K562 (cell line): ENCODE results near the gene MOB1B. TPM values are rescaled to one million over a fixed set of nuclear protein-coding genes. Genes with fewer than 3 reads are reported as not detected.

Experiments used
- ARID1B ChIP-seq: fragments of 450-650 bp; IDR thresholded peaks from 2 replicates; pipeline ENCODE4 v1.6.1; 2016; ENCODE audit warnings: antibody characterized with exemption, mild to moderate bottlenecking, inconsistent platforms
- C11orf30 ChIP-seq: fragments of 450-650 bp; IDR thresholded peaks from 2 replicates; pipeline ENCODE4 v1.6.1; 2016; ENCODE audit warnings: low read depth, mild to moderate bottlenecking
- CTCF ChIP-seq, 3 experiments: IDR thresholded peaks in 2 of 3; conservative IDR thresholded peaks in 1 of 3; 2 replicates each; pipeline ENCODE4 v1.5.1; 2011 to 2012; ENCODE audit warnings: low read length in 3 of 3, mild to moderate bottlenecking in 3 of 3, control low read depth in 2 of 3, improper control_type of control experiment in 1 of 3, inconsistent platforms in 1 of 3, low read depth in 1 of 3, mixed read lengths in 1 of 3, moderate library complexity in 1 of 3; ENCODE audit not compliant: insufficient read depth in 2 of 3
- CXXC5 ChIP-seq: fragments of 250-450 bp; sonication (Bioruptor Pico); IDR thresholded peaks from 2 replicates; pipeline ENCODE4 v1.8.0; 2022; ENCODE audit warnings: inconsistent platforms, mild to moderate bottlenecking, moderate library complexity
- EHMT2 ChIP-seq: fragments of 450-650 bp; IDR thresholded peaks from 2 replicates; pipeline ENCODE4 v1.6.1; 2018; ENCODE audit warnings: antibody characterized with exemption
- HBP1 ChIP-seq: fragments of 450-650 bp; formaldehyde crosslinking; IDR thresholded peaks from 2 replicates; pipeline ENCODE4 v1.4.0; 2022; ENCODE audit warnings: missing genetic modification characterization
- L3MBTL2 ChIP-seq: fragments of 450-650 bp; IDR thresholded peaks from 2 replicates; pipeline ENCODE4 v1.6.1; 2016; ENCODE audit warnings: mild to moderate bottlenecking, moderate library complexity
- MED1 ChIP-seq: sonication (generic); formaldehyde crosslinking; IDR thresholded peaks from 2 replicates; pipeline ENCODE4 v1.8.1; 2023; ENCODE audit warnings: missing genetic modification reagents, borderline replicate concordance
- PRDM10 ChIP-seq: fragments of 450-650 bp; IDR thresholded peaks from 2 replicates; pipeline ENCODE4 v1.6.1; 2018; ENCODE audit not compliant: partially characterized antibody
- PTRF ChIP-seq: fragments of 450-650 bp; IDR thresholded peaks from 2 replicates; pipeline ENCODE4 v1.6.1; 2016; ENCODE audit warnings: mild to moderate bottlenecking, missing genetic modification characterization, missing compliant biosample characterization
- RAD21 ChIP-seq, 2 experiments: fragments of 250-450 bp in 1 of 2; fragments of 450-650 bp in 1 of 2; sonication (Bioruptor Pico) in 1 of 2; formaldehyde crosslinking in 1 of 2; IDR thresholded peaks in 1 of 2; conservative IDR thresholded peaks in 1 of 2; 2 replicates each; pipeline versions ENCODE4 v1.4.0 to v1.8.0; 2020 to 2022; ENCODE audit warnings: mild to moderate bottlenecking in 2 of 2, moderate library complexity in 1 of 2
- SMC3 ChIP-seq: conservative IDR thresholded peaks from 2 replicates; pipeline ENCODE4 v1.6.1; 2011; ENCODE audit warnings: low read depth, low read length, improper control_type of control experiment; ENCODE audit not compliant: insufficient read depth
- TEAD4 ChIP-seq, 2 experiments: sonication (generic) in 1 of 2; formaldehyde crosslinking in 1 of 2; IDR thresholded peaks; 2 replicates each; pipeline versions ENCODE4 v1.6.1 to v1.8.0; 2012 to 2022; ENCODE audit warnings: borderline replicate concordance in 1 of 2, inconsistent platforms in 1 of 2, low read length in 1 of 2, mild to moderate bottlenecking in 1 of 2, missing genetic modification reagents in 1 of 2
- ZFP1 ChIP-seq: fragments of 450-650 bp; formaldehyde crosslinking; IDR thresholded peaks from 2 replicates; pipeline ENCODE4 v1.4.0; 2020; ENCODE audit warnings: mild to moderate bottlenecking, mixed read lengths
- ZNF75A ChIP-seq: fragments of 450-650 bp; formaldehyde crosslinking; IDR thresholded peaks from 2 replicates; pipeline ENCODE4 v1.4.0; 2020; ENCODE audit warnings: mild to moderate bottlenecking
- polyA plus RNA-seq, 8 experiments: library from polyadenylated mRNA; depleted of rRNA in 4 of 8; stranded (reverse) in 5 of 8; unstranded in 3 of 8; fragments of >200 nt; fragmentation: Nextera tagmentation in 2 of 8; fragmentation: Illumina TruSeq in 1 of 8; extraction: Ambion mirVana in 2 of 8; extraction: Trizol in 1 of 8; gene quantifications; 2 replicates each; pipeline versions ENCODE4 v1.2.1 to v1.2.3, GENCODE V29; 2011 to 2014; ENCODE audit warnings: inconsistent platforms in 1 of 8, missing spikeins in 1 of 8
- total RNA-seq, 7 experiments: library from RNA; depleted of rRNA in 6 of 7; stranded (reverse); fragments of >200 nt in 6 of 7; fragmentation: Illumina TruSeq in 2 of 7; extraction: Trizol in 2 of 7; gene quantifications; 2 replicates each; pipeline versions ENCODE4 v1.2.1 to v1.2.3, GENCODE V29; 2011 to 2021; ENCODE audit warnings: low replicate concordance in 1 of 7
- TF ChIP-seq, protein P1 (sequence below): IDR thresholded peaks from 2 replicates; pipeline ENCODE4 v1.6.1; 2012; ENCODE audit warnings: low read depth, low read length, improper control_type of control experiment, borderline replicate concordance

The MOB1B gene
- total and polyA plus RNA-seq, 9 of the 15 experiments (the other 6 are each of a cell fraction or from before 2014, with no cell fraction given) = 8.4 to 37.8 (median 19.0) TPM

DNA sequence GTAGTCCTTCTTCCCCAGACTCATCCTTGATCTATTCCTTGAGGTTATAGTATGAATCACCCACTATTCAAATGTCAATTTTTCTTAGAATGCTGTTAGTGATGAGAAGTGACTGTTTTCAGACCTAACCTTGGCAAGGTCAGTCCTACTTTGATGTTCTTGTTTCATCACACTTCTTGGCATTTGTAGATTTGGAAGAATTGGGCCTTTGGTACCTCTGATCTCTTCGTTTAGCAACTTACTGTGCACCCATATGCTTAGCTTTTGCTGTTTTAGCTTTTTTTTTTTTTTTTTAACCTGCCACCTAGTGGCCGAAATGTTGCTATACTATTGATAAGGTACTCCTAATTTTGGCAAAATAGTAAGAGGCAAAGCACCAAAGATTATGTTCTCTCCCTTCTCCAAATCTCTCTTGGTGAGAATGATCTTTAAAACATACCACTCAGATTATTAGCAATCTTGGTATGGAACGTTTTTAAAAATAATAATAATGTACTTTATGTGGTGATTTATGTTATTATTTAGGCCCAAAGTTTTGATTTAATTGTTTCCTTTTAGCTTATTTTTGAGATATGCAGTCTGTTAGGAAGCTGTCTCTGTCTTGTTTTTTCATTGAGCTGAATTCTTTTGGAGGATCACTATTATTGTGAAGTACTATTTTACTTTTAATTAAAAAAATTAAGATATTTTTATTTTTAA is 107.9 kb downstream of the MOB1B start (continued):
- TF ChIP-seq PRDM10 = no peak
- no peak for TF ChIP-seq CXXC5 (CRISPR knock-in tag)
- 0 out of 2 replicates have a peak, but pooled peaks have one; percentile 26 for TF ChIP-seq L3MBTL2
- no peak for TF ChIP-seq ZFP1 (CRISPR knock-in tag)
- peak; percentile 30 to 45 for TF ChIP-seq RAD21 (CRISPR knock-in tag; conservative IDR thresholded peaks at IDR 0.05 in 1 of 2, IDR thresholded peaks at IDR 0.05 in 1 of 2)
- TF ChIP-seq MED1 (CRISPR knock-in tag) = no peak
- TF ChIP-seq TEAD4 (IDR thresholded peaks at IDR 0.05; ENCODE audit: low read length) = peak; percentile 40; the same call in 1 of the 2 replicates
- TF ChIP-seq TEAD4 (CRISPR knock-in tag; IDR thresholded peaks at IDR 0.05; ENCODE audit: borderline replicate concordance) = no peak
- TF ChIP-seq, protein P1, sequence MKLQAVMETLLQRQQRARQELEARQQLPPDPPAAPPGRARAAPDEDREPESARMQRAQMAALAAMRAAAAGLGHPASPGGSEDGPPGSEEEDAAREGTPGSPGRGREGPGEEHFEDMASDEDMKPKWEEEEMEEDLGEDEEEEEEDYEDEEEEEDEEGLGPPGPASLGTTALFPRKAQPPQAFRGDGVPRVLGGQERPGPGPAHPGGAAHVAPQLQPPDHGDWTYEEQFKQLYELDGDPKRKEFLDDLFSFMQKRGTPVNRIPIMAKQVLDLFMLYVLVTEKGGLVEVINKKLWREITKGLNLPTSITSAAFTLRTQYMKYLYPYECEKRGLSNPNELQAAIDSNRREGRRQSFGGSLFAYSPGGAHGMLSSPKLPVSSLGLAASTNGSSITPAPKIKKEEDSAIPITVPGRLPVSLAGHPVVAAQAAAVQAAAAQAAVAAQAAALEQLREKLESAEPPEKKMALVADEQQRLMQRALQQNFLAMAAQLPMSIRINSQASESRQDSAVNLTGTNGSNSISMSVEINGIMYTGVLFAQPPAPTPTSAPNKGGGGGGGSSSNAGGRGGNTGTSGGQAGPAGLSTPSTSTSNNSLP = 0 out of 2 replicates have a peak, but pooled peaks have one; percentile 24
- TF ChIP-seq CTCF (IDR thresholded peaks at IDR 0.05 in 2 of 3, conservative IDR thresholded peaks at IDR 0.05 in 1 of 3; ENCODE audit: insufficient read depth in 2 of 3, low read depth in 1 of 3, low read length in 3 of 3) = peak; percentile 37 to 71 (median 66); a peak in 5 of 6 replicates
- TF ChIP-seq HBP1 = no peak
- peak; percentile 7; the same call in 1 of the 2 replicates for TF ChIP-seq ARID1B
- TF ChIP-seq EHMT2 = no peak
- no peak for TF ChIP-seq ZNF75A (CRISPR knock-in tag)
- TF ChIP-seq C11orf30 = peak; percentile 39; the same call in 1 of the 2 replicates
- TF ChIP-seq PTRF (tag) = no peak
- TF ChIP-seq SMC3 = 0 out of 2 replicates have a peak, but pooled peaks have one; percentile 13
